ENCODE data around the gene CFAP52. TPM values are rescaled to one million over a fixed set of nuclear protein-coding genes. Genes with fewer than 3 reads are reported as not detected.

CFAP52 gene
- total and polyA plus RNA-seq, 2 of the 13 experiments (the other 11 are each of a cell fraction or from before 2014, with no cell fraction given), result not detected

GRCh38 chr17:9645851-9646545, 69.6 kb downstream of the CFAP52 start (continued):
- TF ChIP-seq MXD1 (CRISPR knock-in tag; IDR thresholded peaks at IDR 0.05) (0 out of 2 replicates have a peak, but pooled peaks have one; percentile 24), KDM2A (CRISPR knock-in tag; IDR thresholded peaks at IDR 0.05; ENCODE audit: borderline replicate concordance, low read depth) (peak; percentile 60; the same call in 1 of the 2 replicates), YEATS2 (CRISPR knock-in tag; IDR thresholded peaks at IDR 0.05; ENCODE audit: borderline replicate concordance) (no peak), ZNF160 (CRISPR knock-in tag; IDR thresholded peaks at IDR 0.05) (0 out of 2 replicates have a peak, but pooled peaks have one; percentile 55), ZNF580 (CRISPR knock-in tag; IDR thresholded peaks at IDR 0.05; ENCODE audit: borderline replicate concordance, low read depth) (0 out of 2 replicates have a peak, but pooled peaks have one; percentile 34), HDAC6 (IDR thresholded peaks at IDR 0.05; ENCODE audit: low read depth, low read length) (no peak), HNRNPK (IDR thresholded peaks at IDR 0.05; ENCODE audit: low read depth, low read length, poor library complexity, severe bottlenecking) (no peak), ZBTB10 (CRISPR knock-in tag; IDR thresholded peaks at IDR 0.05; ENCODE audit: borderline replicate concordance) (peak; percentile 57; the same call in 1 of the 2 replicates), ZNF710 (CRISPR knock-in tag; IDR thresholded peaks at IDR 0.05; ENCODE audit: borderline replicate concordance) (no peak), FOXC1 (CRISPR knock-in tag; IDR thresholded peaks at IDR 0.05; ENCODE audit: borderline replicate concordance) (no peak), NR2C2 (CRISPR knock-in tag; IDR thresholded peaks at IDR 0.05; ENCODE audit: borderline replicate concordance) (0 out of 2 replicates have a peak, but pooled peaks have one; percentile 33), ZNF589 (CRISPR knock-in tag; conservative IDR thresholded peaks at IDR 0.05) (no peak), RFX3 (CRISPR knock-in tag; IDR thresholded peaks at IDR 0.05) (no peak), MEIS2 (CRISPR knock-in tag; IDR thresholded peaks at IDR 0.05) (peak; percentile 59; the same call in 1 of the 2 replicates), ZNF768 (CRISPR knock-in tag; IDR thresholded peaks at IDR 0.05) (peak; percentile 38), ATRX (CRISPR knock-in tag; IDR thresholded peaks at IDR 0.05; ENCODE audit: borderline replicate concordance) (no peak), NR0B2 (CRISPR knock-in tag; IDR thresholded peaks at IDR 0.05) (no peak), ARNTL (CRISPR knock-in tag; IDR thresholded peaks at IDR 0.05) (0 out of 2 replicates have a peak, but pooled peaks have one; percentile 27), HINFP (CRISPR knock-in tag; IDR thresholded peaks at IDR 0.05; ENCODE audit: low read depth) (no peak), RFXANK (CRISPR knock-in tag; IDR thresholded peaks at IDR 0.05) (no peak), ZNF101 (CRISPR knock-in tag; IDR thresholded peaks at IDR 0.05; ENCODE audit: borderline replicate concordance, low read depth) (no peak)
